ENCODE measurements around the gene DGKB. TPM values are rescaled to one million over a fixed set of nuclear protein-coding genes. Genes with fewer than 3 reads are reported as not detected.

The DGKB gene
- polyA plus RNA-seq, 2 of the 4 experiments (the other 2 are of a cell fraction) = 0.01 TPM; not detected in 1

DNA sequence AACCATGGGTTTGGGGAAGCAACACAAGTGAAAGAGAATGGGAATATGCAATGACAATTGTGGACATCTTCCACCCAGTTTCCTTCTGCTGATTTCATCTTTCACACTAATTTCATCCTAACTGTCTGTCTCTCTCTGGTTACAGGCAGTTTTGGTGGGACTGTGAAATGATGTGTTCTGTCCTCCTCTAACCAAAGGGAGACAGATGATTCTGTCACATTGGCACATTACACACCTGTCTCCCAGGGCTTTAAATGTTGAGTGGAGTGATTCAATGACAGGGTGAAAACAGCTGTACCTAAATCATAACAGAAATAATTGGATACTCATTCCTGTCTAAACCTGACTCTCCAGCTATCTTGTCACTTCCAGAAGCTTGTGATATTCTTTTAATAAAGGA lies 60.0 kb downstream of the DGKB start:
- Histone ChIP-seq H3K9me3 (no peaks in the 10 kb centered on the region), H3K4me2 (no peak overlapping the region), H3K4me3 (no peak overlapping the region), H3K27ac (no peak overlapping the region), H3K4me1 (no peaks in the 10 kb centered on the region)
- TF ChIP-seq CTCF (IDR thresholded peaks at IDR 0.05) (no peak), PBX3 (IDR thresholded peaks at IDR 0.05) (no peak), RAD21 (conservative IDR thresholded peaks at IDR 0.05 in 1 of 2, IDR thresholded peaks at IDR 0.05 in 1 of 2) (no peak), RARB (CRISPR knock-in tag; IDR thresholded peaks at IDR 0.05) (no peak), TFCP2L1 (CRISPR knock-in tag; IDR thresholded peaks at IDR 0.05) (no peak), USF2 (IDR thresholded peaks at IDR 0.05) (no peak), BHLHE40 (IDR thresholded peaks at IDR 0.05; ENCODE audit: low read depth, low read length) (no peak), POLR2A (IDR thresholded peaks at IDR 0.05; ENCODE audit: low read length) (no peak), FOSB (CRISPR knock-in tag; IDR thresholded peaks at IDR 0.05) (no peak)
- TF ChIP-seq, protein P1, sequence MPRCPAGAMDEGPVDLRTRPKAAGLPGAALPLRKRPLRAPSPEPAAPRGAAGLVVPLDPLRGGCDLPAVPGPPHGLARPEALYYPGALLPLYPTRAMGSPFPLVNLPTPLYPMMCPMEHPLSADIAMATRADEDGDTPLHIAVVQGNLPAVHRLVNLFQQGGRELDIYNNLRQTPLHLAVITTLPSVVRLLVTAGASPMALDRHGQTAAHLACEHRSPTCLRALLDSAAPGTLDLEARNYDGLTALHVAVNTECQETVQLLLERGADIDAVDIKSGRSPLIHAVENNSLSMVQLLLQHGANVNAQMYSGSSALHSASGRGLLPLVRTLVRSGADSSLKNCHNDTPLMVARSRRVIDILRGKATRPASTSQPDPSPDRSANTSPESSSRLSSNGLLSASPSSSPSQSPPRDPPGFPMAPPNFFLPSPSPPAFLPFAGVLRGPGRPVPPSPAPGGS (IDR thresholded peaks at IDR 0.05) = no peak
- TF ChIP-seq, protein P2, sequence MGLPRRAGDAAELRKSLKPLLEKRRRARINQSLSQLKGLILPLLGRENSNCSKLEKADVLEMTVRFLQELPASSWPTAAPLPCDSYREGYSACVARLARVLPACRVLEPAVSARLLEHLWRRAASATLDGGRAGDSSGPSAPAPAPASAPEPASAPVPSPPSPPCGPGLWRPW (IDR thresholded peaks at IDR 0.05) = no peak
- DNase-seq (ENCODE audit: low read depth in 1 of 2, low spot score in 1 of 2) (no peak), FAIRE-seq (no peak), ATAC-seq (no peak)
- CTCF ChIA-PET = no interaction called here
- POLR2A ChIA-PET = no interaction called here

DNA sequence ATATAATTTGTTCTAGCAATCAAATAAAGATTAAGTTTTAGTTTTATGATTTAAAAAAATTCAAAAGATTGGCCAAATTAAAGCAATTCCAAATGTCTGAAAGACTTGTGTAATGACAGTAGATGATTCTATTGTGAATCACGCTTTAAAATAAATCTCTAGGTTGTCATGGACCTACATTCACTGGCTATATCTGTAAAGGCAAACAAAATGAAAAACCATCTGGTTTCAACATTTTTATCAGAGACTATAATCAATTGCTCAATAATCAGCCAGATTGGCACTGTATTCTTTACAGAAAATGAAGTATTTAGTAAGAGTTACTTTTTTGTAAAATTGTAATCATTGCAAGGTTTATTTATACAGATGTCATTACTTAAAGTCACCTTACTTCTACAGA lies 60.7 kb downstream of the DGKB start:
- H3K4me1 ChIP-seq = no peaks in the 10 kb centered on the region
- no peaks in the 10 kb centered on the region for H3K9me3 ChIP-seq
- ChIA-PET CTCF (no interaction called here), POLR2A (no interaction called here)
- H3K27ac ChIP-seq = no peak overlapping the region
- ATAC-seq = no peak
- 12% methylated on average over 1 of the region's 1 CpG for WGBS (ENCODE audit: missing lambda C conversion rate)
- DNase-seq (ENCODE audit: low read depth in 1 of 2, low spot score in 1 of 2) = no peak
- no peak for FAIRE-seq
- H3K4me3 ChIP-seq = no peak overlapping the region
- no peak overlapping the region for H3K4me2 ChIP-seq
- TF ChIP-seq EP300 (IDR thresholded peaks at IDR 0.05) (no peak), USF2 (IDR thresholded peaks at IDR 0.05) (no peak), CHD4 (IDR thresholded peaks at IDR 0.05; ENCODE audit: borderline replicate concordance) (no peak), REST (IDR thresholded peaks at IDR 0.05) (no peak), POLR2A (IDR thresholded peaks at IDR 0.05; ENCODE audit: low read length) (no peak), JUN (IDR thresholded peaks at IDR 0.05) (no peak), CBX2 (IDR thresholded peaks at IDR 0.05; ENCODE audit: borderline replicate concordance, low read depth) (no peak), RAD21 (conservative IDR thresholded peaks at IDR 0.05 in 1 of 2, IDR thresholded peaks at IDR 0.05 in 1 of 2) (no peak), NFE2L2 (conservative IDR thresholded peaks at IDR 0.05; ENCODE audit: low read length) (no peak), CTCF (IDR thresholded peaks at IDR 0.05) (no peak), TFCP2L1 (CRISPR knock-in tag; IDR thresholded peaks at IDR 0.05) (no peak), NR3C1 (IDR thresholded peaks at IDR 0.05) (no peak), MAFK (IDR thresholded peaks at IDR 0.05; ENCODE audit: partially characterized antibody) (no peak), HEYL (CRISPR knock-in tag; IDR thresholded peaks at IDR 0.05) (no peak), MYC (IDR thresholded peaks at IDR 0.05; ENCODE audit: borderline replicate concordance, low read length) (no peak), KDM5A (IDR thresholded peaks at IDR 0.05) (no peak), MAX (IDR thresholded peaks at IDR 0.05) (no peak)
- TF ChIP-seq, protein P1 (IDR thresholded peaks at IDR 0.05) = no peak

Measured in A549 (cell line).